ENCODE results near the gene ADGRL1.
A peak's percentile ranks its signal among the peaks of the same experiment; 100 is the strongest.

ADGRL1 gene

DNA sequence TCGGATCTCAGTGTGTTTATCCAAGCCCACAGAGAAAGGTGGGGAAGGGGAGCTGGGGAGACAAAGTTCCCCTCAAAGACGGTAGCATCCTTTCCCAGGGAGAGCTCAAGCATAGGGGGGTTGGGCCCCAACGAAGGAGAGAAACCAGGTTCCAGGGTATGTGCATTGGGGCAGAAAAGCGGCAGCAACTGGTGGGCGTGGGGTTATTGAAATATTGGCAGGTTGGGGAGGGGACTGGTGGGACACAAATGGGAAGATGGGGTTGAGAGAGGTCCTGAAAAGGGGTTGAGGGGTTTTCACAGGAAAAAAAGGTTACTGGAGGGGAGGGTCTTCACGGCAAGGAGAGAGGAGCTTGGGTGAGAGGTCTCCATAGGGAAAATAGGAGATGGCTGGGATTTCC, 70.6 kb downstream of the ADGRL1 start:
- TF ChIP-seq, protein P1, sequence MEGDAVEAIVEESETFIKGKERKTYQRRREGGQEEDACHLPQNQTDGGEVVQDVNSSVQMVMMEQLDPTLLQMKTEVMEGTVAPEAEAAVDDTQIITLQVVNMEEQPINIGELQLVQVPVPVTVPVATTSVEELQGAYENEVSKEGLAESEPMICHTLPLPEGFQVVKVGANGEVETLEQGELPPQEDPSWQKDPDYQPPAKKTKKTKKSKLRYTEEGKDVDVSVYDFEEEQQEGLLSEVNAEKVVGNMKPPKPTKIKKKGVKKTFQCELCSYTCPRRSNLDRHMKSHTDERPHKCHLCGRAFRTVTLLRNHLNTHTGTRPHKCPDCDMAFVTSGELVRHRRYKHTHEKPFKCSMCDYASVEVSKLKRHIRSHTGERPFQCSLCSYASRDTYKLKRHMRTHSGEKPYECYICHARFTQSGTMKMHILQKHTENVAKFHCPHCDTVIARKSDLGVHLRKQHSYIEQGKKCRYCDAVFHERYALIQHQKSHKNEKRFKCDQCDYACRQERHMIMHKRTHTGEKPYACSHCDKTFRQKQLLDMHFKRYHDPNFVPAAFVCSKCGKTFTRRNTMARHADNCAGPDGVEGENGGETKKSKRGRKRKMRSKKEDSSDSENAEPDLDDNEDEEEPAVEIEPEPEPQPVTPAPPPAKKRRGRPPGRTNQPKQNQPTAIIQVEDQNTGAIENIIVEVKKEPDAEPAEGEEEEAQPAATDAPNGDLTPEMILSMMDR (conservative IDR thresholded peaks at IDR 0.05): no peak
- H3K27ac ChIP-seq: peak overlapping the region; percentile 58; the same call in 1 of the 2 replicates

DNA sequence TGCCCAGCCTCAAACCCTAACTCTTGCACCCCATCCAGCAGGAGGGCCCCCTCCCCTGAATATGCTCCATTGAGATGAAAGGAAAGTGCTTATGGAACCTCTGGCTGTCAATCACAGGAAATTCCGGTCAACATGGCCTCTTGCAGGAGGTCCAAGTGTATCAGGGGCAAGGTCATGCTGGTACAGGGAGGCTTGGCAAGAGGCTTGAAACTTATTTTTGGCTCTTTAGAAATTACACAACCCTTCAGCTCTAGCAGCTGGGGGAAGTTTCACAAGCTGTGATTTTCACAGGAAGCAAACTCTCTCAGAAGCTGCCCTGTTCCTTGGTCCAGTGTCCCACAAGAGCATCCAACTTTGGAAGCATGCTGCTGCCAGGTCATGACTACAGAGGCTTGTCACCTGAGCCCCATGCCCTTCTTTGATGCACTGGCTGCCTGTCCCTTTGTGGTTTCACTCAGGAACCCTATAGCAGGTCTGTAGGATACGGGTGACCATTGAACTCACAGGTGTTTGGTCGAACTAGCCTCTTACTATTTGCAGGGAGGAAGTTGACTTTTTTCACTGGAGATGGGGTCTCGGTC, 78.0 kb downstream of the ADGRL1 start:
- H3K27ac ChIP-seq: no peak overlapping the region
- TF ChIP-seq, protein P1 (conservative IDR thresholded peaks at IDR 0.05): no peak

DNA sequence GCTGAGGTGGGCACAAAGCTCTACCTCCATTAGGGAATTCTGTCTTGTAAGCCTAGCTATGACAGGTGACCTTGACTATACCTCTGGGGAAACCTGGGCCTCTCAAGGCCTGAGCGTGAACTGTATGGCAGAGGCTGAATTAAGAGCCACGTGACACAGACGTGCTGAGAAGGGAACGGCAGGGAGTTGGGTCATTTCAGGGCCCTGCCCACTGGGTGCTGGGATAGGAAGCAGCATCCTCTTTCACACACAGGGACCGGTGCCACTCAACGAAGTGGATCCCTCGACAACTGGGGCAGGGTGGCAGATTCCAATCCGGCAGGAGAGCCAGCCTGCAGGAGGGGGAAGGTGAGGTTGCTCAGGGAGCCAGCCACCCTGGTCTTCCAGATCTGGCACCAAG, 78.8 kb downstream of the ADGRL1 start:
- TF ChIP-seq, protein P1 (conservative IDR thresholded peaks at IDR 0.05): no peak

DNA sequence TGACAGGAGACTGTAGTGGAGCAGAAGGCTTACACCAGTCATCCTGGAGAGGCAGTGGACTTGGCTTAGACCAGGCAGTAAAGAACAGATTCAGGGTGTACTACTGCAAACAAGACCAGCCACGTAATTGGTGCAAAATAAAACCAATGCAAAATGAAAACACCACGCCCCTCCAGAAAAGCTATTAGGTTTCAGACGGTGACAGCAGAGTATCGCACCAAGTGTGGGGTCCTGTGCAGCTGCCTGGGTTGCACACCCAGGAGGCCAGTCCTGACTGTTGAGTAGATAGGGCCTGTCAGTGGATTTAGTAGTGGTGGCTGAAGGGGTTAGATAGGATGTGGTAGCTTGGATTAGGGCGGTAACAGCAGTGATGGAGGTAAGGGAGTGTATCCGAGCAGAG, 83.0 kb downstream of the ADGRL1 start:
- TF ChIP-seq, protein P1 (conservative IDR thresholded peaks at IDR 0.05): no peak
- no peak overlapping the region for H3K27ac ChIP-seq

More for the DNA sequence above, 78.8 kb downstream of the ADGRL1 start:
- no peak overlapping the region for H3K27ac ChIP-seq

DNA sequence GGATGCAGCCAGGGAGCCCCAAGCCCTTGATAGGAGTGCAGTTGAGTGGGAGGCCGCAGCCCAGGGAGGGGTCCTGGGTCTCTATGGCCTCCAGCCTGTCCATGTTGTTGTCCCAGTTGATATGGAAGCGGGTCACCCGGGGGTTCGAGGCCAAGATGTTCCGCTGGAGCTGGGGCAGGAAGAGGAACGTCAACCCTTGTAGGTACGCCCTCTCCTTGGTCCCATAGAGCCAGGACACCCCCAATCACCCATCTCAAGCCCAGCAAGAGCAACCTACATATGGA, 85.5 kb downstream of the ADGRL1 start:
- TF ChIP-seq, protein P1 (conservative IDR thresholded peaks at IDR 0.05): no peak
- peak overlapping the region; percentile 91 for H3K27ac ChIP-seq

DNA sequence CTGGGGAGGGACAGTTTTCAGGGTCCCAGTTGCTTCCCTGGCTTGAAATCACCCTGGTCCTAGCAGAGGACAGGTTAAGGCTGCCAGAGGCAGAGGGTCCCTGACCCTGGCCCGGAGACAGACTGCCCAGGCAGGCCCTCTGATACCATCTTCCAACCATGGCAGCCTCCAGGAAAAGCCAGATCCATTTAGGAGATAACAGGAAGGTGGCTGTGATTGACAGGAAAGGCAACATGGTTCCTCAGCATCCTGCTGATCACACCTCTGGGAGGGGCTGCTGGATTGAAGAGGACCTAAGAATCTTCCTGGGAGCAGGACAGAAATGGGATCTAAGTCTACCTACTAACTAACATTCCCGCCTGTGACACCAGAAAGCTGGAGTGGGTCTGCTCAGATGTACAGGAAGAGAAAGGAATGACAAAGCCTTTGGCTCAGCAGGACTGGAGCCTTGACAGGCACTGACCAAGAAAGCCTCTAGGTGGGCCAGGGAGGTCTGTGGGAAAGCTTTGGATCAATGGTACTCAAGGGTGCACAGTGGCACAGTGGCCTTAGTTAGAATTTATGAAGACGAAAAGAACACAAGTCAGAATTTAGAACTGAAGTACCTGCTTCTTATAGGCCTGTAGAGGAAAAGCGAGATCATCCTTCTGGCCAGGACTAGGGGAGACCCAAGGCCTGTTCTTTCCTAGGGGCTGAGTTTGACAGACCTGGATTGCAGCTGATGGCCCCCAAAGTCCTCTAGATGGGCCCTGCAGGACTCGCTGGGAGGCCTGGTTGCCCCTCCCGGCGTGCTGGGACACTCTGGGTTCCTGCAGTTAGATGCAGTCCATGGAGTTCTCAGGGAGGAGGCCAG, 86.1 kb downstream of the ADGRL1 start:
- H3K27ac ChIP-seq: peak overlapping the region; percentile 91
- TF ChIP-seq, protein P1 (conservative IDR thresholded peaks at IDR 0.05): no peak

DNA sequence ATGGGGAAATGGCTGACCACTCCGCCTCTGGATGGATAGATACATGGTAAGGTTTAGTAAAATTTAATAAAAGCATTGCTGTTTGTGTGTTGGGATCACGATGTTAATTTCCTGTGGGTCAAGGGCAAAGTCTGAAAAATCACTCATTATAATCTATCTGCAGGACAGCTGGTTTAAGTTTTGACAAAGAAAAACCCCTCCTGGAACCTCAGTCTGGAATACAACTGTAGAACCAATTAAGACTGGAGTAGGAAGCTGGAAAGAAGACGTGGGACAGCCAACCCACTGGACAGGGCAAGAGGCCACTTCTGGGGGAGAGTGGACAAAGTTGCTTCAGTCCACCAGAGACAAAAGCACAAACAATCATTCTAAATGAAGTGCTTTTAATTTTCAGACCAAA, 86.8 kb downstream of the ADGRL1 start:
- H3K27ac ChIP-seq: peak overlapping the region; percentile 91
- TF ChIP-seq, protein P1 (conservative IDR thresholded peaks at IDR 0.05): no peak
